NCI-H1436 (cell line): ENCODE results near the gene SSTR3.
"Not testable (repeated sequence)": the region's sequence is repeated elsewhere in the genome, so short reads cannot be mapped to it uniquely, and the experiment has no call there.

Source experiments
- DNase-seq: peaks from one replicate; lab custom pipeline; 2025; lab: John Stamatoyannopoulos, UW

Gene SSTR3

GRCh38 chr22:37181681-37182080 lies 30.6 kb downstream of the SSTR3 start:
- no peak for DNase-seq

- DNase-seq = no peak
Observed at GRCh38 chr22:37180531-37181231, 31.6 kb downstream of the SSTR3 start.

- no peak for DNase-seq
Observed at GRCh38 chr22:37179622-37180420, 32.5 kb downstream of the SSTR3 start.

- DNase-seq = no peak
Observed at GRCh38 chr22:37179126-37179470, 33.2 kb downstream of the SSTR3 start.

GRCh38 chr22:37178350-37179125 lies 33.7 kb downstream of the SSTR3 start:
- DNase-seq = no peak

- no peak for DNase-seq
Observed at GRCh38 chr22:37177755-37178154, 34.5 kb downstream of the SSTR3 start.

- no peak for DNase-seq
Observed at GRCh38 chr22:37177221-37177620, 35.1 kb downstream of the SSTR3 start.

GRCh38 chr22:37176464-37177061 lies 35.7 kb downstream of the SSTR3 start:
- no peak for DNase-seq

GRCh38 chr22:37175414-37176281 lies 36.6 kb downstream of the SSTR3 start:
- no peak for DNase-seq

- DNase-seq = no peak
Observed at GRCh38 chr22:37174964-37175363, 37.3 kb downstream of the SSTR3 start.

- no peak for DNase-seq
Observed at GRCh38 chr22:37173709-37174108, 38.6 kb downstream of the SSTR3 start.

GRCh38 chr22:37172266-37173245 lies 39.7 kb downstream of the SSTR3 start:
- no peak for DNase-seq

- DNase-seq = no peak
Observed at GRCh38 chr22:37171662-37172061, 40.6 kb downstream of the SSTR3 start.

- not testable (repeated sequence) for DNase-seq
Observed at GRCh38 chr22:37170689-37171405, 41.4 kb downstream of the SSTR3 start.

- no peak for DNase-seq
Observed at GRCh38 chr22:37169947-37170688, 42.2 kb downstream of the SSTR3 start.

- no peak for DNase-seq
Observed at GRCh38 chr22:37169406-37169805, 42.9 kb downstream of the SSTR3 start.

GRCh38 chr22:37167981-37168647 lies 44.2 kb downstream of the SSTR3 start:
- no peak for DNase-seq
